Forelimb muscle (tissue), 1 donor: Measurements from ENCODE around the gene SERP1. TPM values are rescaled to one million over a fixed set of nuclear protein-coding genes. Genes with fewer than 3 reads are reported as not detected.

ENCODE experiments used
- polyA plus RNA-seq: library from polyadenylated mRNA; unstranded; fragments of 120-200 nt; gene quantifications from one replicate; pipeline ENCODE4 v1.2.1, GENCODE V29; 2013; ENCODE audit not compliant: insufficient read length

Gene SERP1
- polyA plus RNA-seq, 1 donor = 58.6 TPM

Other genes starting within 250 kb of the SERP1 start
- gene TSC22D2, start 138.2 kb downstream of the SERP1 start, polyA plus RNA-seq = 46.8 TPM
- 152 TPM for gene EIF2A, start 291 bp upstream of the SERP1 start, polyA plus RNA-seq
- 46.7 TPM for gene SELENOT, start 56.8 kb upstream of the SERP1 start, polyA plus RNA-seq
- 0.11 TPM for gene ERICH6, start 157.4 kb upstream of the SERP1 start, polyA plus RNA-seq
- gene SIAH2, start 216.7 kb upstream of the SERP1 start, polyA plus RNA-seq = 20.4 TPM